ENCODE data around the gene ABCD2. TPM values are rescaled to one million over a fixed set of nuclear protein-coding genes. Genes with fewer than 3 reads are reported as not detected.

The ABCD2 gene
- total RNA-seq, 1 experiment from 2014 or later, result not detected

GRCh38 chr12:39620659-39621658 is 1.4 kb upstream of the ABCD2 start:
- H2BK20ac ChIP-seq (ENCODE audit: low read depth, low read length, poor library complexity, severe bottlenecking), result no peak overlapping the region
- Mint-ChIP-seq H3K36me3 (ENCODE audit: insufficient read depth in 1 of 3, low read depth in 3 of 3) (no peaks in the 10 kb centered on the region), H3K27me3 (ENCODE audit: low read depth) (peaks cover 13% of the 10 kb centered on the region), H3K4me1 (peaks cover 4 to 5% of the 10 kb centered on the region in 2 experiments), H3K9me3 (no peaks in the 10 kb centered on the region; a peak in 1 of 5 replicates), H3K27ac (no peak overlapping the region), H3K4me3 (peak overlapping the region in 1 of 2 experiments; percentile 68; a peak in 3 of 5 replicates)
- no peak overlapping the region for H4K5ac ChIP-seq (ENCODE audit: insufficient read length, low read depth, low read length)
- H3K56ac ChIP-seq (ENCODE audit: insufficient read length, low read depth, low read length), result no peak overlapping the region
- H4K8ac ChIP-seq (replicated peaks; ENCODE audit: insufficient read length, low read depth, low read length), result no peak overlapping the region
- no peak for TF ChIP-seq CTCF (conservative IDR thresholded peaks at IDR 0.05)
- no peak overlapping the region for H3K14ac ChIP-seq (ENCODE audit: insufficient read depth, low read length)
- H3T11ph ChIP-seq (ENCODE audit: low read length), result no peak overlapping the region
- H2BK5ac ChIP-seq (ENCODE audit: insufficient read length, low read length), result no peak overlapping the region
- H3K4ac ChIP-seq (ENCODE audit: low read depth, low read length), result no peak overlapping the region
- H3K18ac ChIP-seq (ENCODE audit: insufficient read length, low read depth, low read length), result no peak overlapping the region
- no peaks in the 10 kb centered on the region for H3K27me3 ChIP-seq (ENCODE audit: insufficient read depth, low read length)
- no CpG with 5 or more reads among the region's 11 CpGs for WGBS (ENCODE audit: extremely low coverage, insufficient read length, low lambda C conversion rate)
- no peak overlapping the region for H2BK120ac ChIP-seq (ENCODE audit: low read depth, low read length, poor library complexity, severe bottlenecking)
- H4K20me1 ChIP-seq (ENCODE audit: control insufficient read depth, insufficient read depth, insufficient read length), result no peaks in the 10 kb centered on the region
- no peak overlapping the region for H3K27ac ChIP-seq (ENCODE audit: insufficient read length, low read depth, low read length)
- H4K91ac ChIP-seq (ENCODE audit: insufficient read length, low read depth, low read length), result no peak overlapping the region
- no peaks in the 10 kb centered on the region for H3K9me3 ChIP-seq (ENCODE audit: control insufficient read depth, low read depth, low read length)
- no peak overlapping the region for H2AK5ac ChIP-seq (ENCODE audit: insufficient read length, low read length)
- peaks cover 3% of the 10 kb centered on the region for H3K23me2 ChIP-seq (ENCODE audit: insufficient read length, low read depth, low read length, poor library complexity, severe bottlenecking)
- no peak overlapping the region for H3K9ac ChIP-seq (ENCODE audit: extremely low read depth, insufficient read length, low read length)
- H2AFZ ChIP-seq (ENCODE audit: low read length), result no peak overlapping the region
- H3K79me2 ChIP-seq (ENCODE audit: insufficient read depth, low read length), result no peaks in the 10 kb centered on the region
- DNase-seq, result no peak
- peak overlapping the region; percentile 61 for H3K4me2 ChIP-seq (ENCODE audit: insufficient read depth, insufficient read length, low read length)
- H3K79me1 ChIP-seq (ENCODE audit: insufficient read depth, low read depth, low read length, poor library complexity, severe bottlenecking), result no peaks in the 10 kb centered on the region
- no peak overlapping the region for H2BK15ac ChIP-seq (ENCODE audit: low read depth, low read length)
- H3K23ac ChIP-seq (ENCODE audit: insufficient read length, low read depth, low read length), result no peak overlapping the region
- no peak overlapping the region for H2BK12ac ChIP-seq (ENCODE audit: insufficient read length, low read depth, low read length)
- no peaks in the 10 kb centered on the region for H3K4me1 ChIP-seq (ENCODE audit: insufficient read depth, low read length)

Measured in H9 (cell line).